CD4-positive, alpha-beta memory T cell (primary cell): Measurements from ENCODE around the gene KISS1R. TPM values are rescaled to one million over a fixed set of nuclear protein-coding genes. Genes with fewer than 3 reads are reported as not detected.

Source experiments
- CTCF ChIA-PET: fragments of 350-600 bp; sonication (Branson Sonifier 250); formaldehyde crosslinking; loops from one replicate; lab custom pipeline; 2021; ENCODE audit warnings: inconsistent platforms; ENCODE audit not compliant: partially characterized antibody; lab: Charles Lee
- POLR2A ChIA-PET: fragments of 350-600 bp; sonication (Branson Sonifier 250); formaldehyde crosslinking; loops from one replicate; lab custom pipeline; 2021; ENCODE audit not compliant: partially characterized antibody; lab: Charles Lee
- DNase-seq, 5 donors: peaks; one replicate each; pipeline versions ENCODE4 v3.0.0 to v3.0.0-alpha.2; 2020 to 2022; ENCODE audit warnings: mixed read lengths in 1 of 5
- H3K27ac ChIP-seq: one replicate; pipeline ENCODE4 v1.7.0; 2013; ENCODE audit warnings: low read depth, low read length
- H3K27me3 ChIP-seq: 2 replicates; pipeline ENCODE4 v1.7.0; 2013; ENCODE audit warnings: mild to moderate bottlenecking, low read length, moderate library complexity; ENCODE audit not compliant: insufficient read depth
- H3K36me3 ChIP-seq: 2 replicates; pipeline ENCODE4 v1.7.0; 2013; ENCODE audit warnings: mild to moderate bottlenecking, low read length, moderate library complexity; ENCODE audit not compliant: insufficient read depth
- H3K4me1 ChIP-seq: 2 replicates; pipeline ENCODE4 v1.7.0; 2013; ENCODE audit warnings: mild to moderate bottlenecking, low read length, moderate library complexity; ENCODE audit not compliant: insufficient read depth
- H3K4me3 ChIP-seq, 2 donors: one replicate each; pipeline ENCODE4 v1.7.0; 2013; ENCODE audit warnings: low read length in 2 of 2, mild to moderate bottlenecking in 1 of 2
- H3K9me3 ChIP-seq, 2 donors: one replicate each; pipeline ENCODE4 v1.7.0; 2013; ENCODE audit warnings: low read length in 2 of 2, control low read depth in 1 of 2; ENCODE audit not compliant: control insufficient read depth in 1 of 2
- H3K27ac Mint-ChIP-seq, 7 donors: one replicate each; pipeline ENCODE4 v1.8.0; 2020 to 2021; ENCODE audit warnings: mixed read lengths in 7 of 7, mild to moderate bottlenecking in 6 of 7, inconsistent platforms in 3 of 7, moderate library complexity in 3 of 7
- H3K27me3 Mint-ChIP-seq, 2 donors: one replicate each; pipeline ENCODE4 v1.8.0; 2020 to 2021; ENCODE audit warnings: mixed read lengths in 2 of 2
- H3K36me3 Mint-ChIP-seq, 2 donors: one replicate each; pipeline ENCODE4 v1.8.0; 2020 to 2021; ENCODE audit warnings: mixed read lengths in 2 of 2, inconsistent platforms in 1 of 2, mild to moderate bottlenecking in 1 of 2
- H3K4me1 Mint-ChIP-seq, 4 donors: one replicate each; pipeline ENCODE4 v1.8.0; 2020 to 2021; ENCODE audit warnings: mixed read lengths in 4 of 4, mild to moderate bottlenecking in 1 of 4
- H3K4me3 Mint-ChIP-seq, 8 donors: one replicate each; pipeline ENCODE4 v1.8.0; 2020 to 2021; ENCODE audit warnings: mixed read lengths in 8 of 8, mild to moderate bottlenecking in 7 of 8, moderate library complexity in 6 of 8, inconsistent platforms in 3 of 8
- H3K9me3 Mint-ChIP-seq, 8 donors: one replicate each; pipeline ENCODE4 v1.8.0; 2020 to 2021; ENCODE audit warnings: mixed read lengths in 8 of 8, mild to moderate bottlenecking in 5 of 8, inconsistent platforms in 3 of 8, moderate library complexity in 1 of 8
- intact Hi-C: fragments of 100-400 bp; cut with micrococcal nuclease; formaldehyde crosslinking; loops from one replicate; pipeline ENCODE4 v1.15.1; 2023
- polyA plus RNA-seq, 2 donors: library from polyadenylated mRNA; unstranded; fragments of 300-500 nt; fragmentation: Illumina TruSeq; gene quantifications; one replicate each; pipeline ENCODE4 v1.2.3, GENCODE V29; 2021
- total RNA-seq, 2 experiments: library from RNA; stranded (reverse); gene quantifications; one replicate each; pipeline ENCODE4 v1.2.3, GENCODE V29; 2021

Gene KISS1R
- total and polyA plus RNA-seq, 4 experiments from 2014 or later, result 0.59 to 1.2 (median 0.69) TPM

DNA sequence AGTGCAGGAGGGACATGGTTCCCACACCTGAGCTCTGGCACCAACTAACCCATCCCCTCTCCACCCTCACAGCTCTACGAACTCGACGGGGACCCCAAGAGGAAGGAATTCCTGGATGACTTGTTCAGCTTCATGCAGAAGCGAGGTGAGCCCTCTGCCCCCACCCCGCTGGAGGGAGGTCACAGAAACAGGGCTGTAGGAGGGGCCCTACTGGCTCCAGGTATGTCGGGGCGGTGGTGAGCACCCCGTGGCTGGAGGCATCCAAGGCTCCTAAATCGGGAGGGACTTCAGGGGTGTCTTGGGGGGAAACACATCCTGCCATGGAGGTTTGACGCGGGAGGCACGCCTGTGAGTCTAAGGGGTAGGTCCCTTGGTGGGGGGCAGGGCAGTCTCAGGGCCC lies 42.9 kb downstream of the KISS1R start:
- no peaks in the 10 kb centered on the region for H3K4me1 ChIP-seq
- POLR2A ChIA-PET, result interaction anchor here (0.6 kb wide), 1 partner anchor 66 kb away, joined by 3 read pairs; no protein-coding TSS in a partner anchor
- no peaks in the 10 kb centered on the region for H3K36me3 ChIP-seq
- H3K27me3 ChIP-seq, result no peaks in the 10 kb centered on the region
- no peak overlapping the region for H3K27ac ChIP-seq
- Mint-ChIP-seq H3K4me3 (no peak overlapping the region), H3K36me3 (peaks cover under 1 to 1% of the 10 kb centered on the region in 2 donors), H3K9me3 (peaks cover 0 to under 1% (median 0%) of the 10 kb centered on the region in 8 donors), H3K27me3 (no peaks in the 10 kb centered on the region), H3K4me1 (peaks cover 0 to 2% (median under 1%) of the 10 kb centered on the region in 4 donors), H3K27ac (no peak overlapping the region)
- H3K4me3 ChIP-seq, result no peak overlapping the region
- peak in 1 of 5 donors; percentile 5 for DNase-seq
- no peaks in the 10 kb centered on the region for H3K9me3 ChIP-seq
- CTCF ChIA-PET, result no interaction called here
- intact Hi-C loops, result no loop called here

DNA sequence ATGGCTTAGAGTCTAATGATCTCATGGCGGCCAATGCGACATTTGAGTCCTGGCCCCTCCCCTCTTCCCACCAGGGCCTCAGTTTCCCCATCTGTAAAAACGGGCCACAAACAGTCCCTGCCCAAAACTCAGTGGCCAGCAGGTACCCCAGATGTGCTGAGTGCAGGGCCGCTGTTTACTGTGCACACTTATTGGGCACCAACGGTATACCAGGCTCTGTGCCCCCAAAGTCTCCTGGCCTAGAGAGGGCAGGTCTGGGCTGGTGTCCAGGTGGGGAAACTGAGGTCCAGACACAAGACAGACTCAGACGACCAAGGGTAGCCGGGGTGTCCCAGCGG lies 43.4 kb downstream of the KISS1R start:
- no peak overlapping the region for H3K27ac Mint-ChIP-seq
- peaks cover 0 to 5% (median 2%) of the 10 kb centered on the region in 4 donors for H3K4me1 Mint-ChIP-seq
- no peak overlapping the region for H3K4me3 Mint-ChIP-seq
- Histone ChIP-seq H3K36me3 (no peaks in the 10 kb centered on the region), H3K9me3 (no peaks in the 10 kb centered on the region), H3K27me3 (no peaks in the 10 kb centered on the region), H3K4me3 (no peak overlapping the region), H3K27ac (no peak overlapping the region), H3K4me1 (no peaks in the 10 kb centered on the region)
- peaks cover 0 to 2% (median 0%) of the 10 kb centered on the region in 8 donors for H3K9me3 Mint-ChIP-seq
- DNase-seq, result peak in 1 of 5 donors; percentile 27
- ChIA-PET CTCF (no interaction called here), POLR2A (no interaction called here)
- intact Hi-C loops, result no loop called here
- no peaks in the 10 kb centered on the region for H3K27me3 Mint-ChIP-seq
- H3K36me3 Mint-ChIP-seq, result peaks cover 3 to 5% of the 10 kb centered on the region in 2 donors

DNA sequence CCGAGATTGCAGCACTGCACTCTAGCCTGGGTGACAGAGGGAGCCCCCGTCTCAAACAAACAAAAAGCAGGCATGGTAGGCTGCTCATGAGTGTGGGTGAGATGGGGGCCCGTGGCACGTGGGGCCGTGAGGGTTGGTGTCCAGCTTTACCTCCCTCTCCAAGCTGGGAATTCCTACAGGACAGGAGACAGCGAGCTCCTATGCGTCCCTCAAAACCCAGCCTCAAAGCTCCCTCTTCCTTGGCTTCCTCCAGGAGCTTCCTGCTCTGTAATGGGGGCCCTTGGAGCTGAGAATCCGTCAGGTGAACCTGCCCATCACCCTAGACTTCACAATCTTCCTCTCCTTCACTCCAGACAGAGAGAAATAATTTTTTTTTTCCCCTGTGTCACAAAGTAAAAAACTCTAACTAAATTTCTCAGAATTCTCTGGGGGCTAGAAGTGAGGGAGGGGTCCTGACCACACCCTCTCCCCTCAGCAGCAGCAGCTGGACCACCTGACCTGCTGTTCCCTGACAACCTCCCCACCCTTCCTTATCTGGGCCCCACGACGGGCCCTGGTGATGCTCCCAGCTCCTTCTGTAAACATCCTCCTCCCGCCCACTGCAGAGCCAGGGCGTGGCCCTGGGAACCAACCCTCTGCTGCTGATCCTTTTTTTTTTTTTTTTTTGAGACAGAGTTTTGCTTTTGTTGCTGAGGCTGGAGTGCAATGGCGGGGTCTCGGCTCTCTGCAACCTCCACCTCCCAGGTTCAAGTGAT lies 44.9 kb downstream of the KISS1R start:
- Mint-ChIP-seq H3K9me3 (peaks cover 0 to 2% (median 0%) of the 10 kb centered on the region in 8 donors), H3K27me3 (no peaks in the 10 kb centered on the region)

DNA sequence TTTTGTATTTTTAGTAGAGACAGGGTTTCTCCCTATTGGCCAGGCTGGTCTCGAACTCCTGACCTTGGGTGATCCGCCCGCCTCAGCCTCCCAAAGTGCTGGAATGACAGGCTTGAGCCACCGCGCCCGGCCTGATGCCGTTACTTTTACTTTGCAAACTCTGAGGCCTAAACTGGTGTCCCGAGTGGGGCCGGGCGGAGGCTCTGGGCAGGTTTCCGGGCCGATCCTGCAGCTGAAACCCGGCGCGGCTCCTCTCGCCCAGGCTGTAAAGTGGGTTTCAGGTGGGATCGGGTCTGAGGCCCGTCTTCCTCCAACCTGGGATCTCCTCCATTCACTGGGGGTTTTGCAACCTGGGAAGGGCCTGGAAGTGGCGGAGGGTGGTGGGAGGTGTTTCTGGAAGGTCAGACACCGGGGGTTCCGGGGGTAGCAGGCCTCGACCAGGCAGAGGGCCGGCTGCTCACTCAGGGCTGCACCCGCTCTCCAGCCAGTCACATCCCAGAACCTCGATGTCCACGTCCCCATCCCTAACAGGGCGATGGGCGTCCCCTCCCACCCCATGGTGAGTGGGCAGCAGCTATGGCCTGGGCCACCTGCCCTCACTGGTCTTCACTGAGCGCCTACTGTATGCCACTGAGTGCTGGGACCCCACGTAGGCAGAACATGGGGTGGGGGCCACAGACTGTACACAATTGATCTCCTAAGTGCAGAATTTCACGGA lies 45.7 kb downstream of the KISS1R start:
- Mint-ChIP-seq H3K27ac (peak overlapping the region in 1 of 7 donors; percentile 47), H3K36me3 (peaks cover 9% of the 10 kb centered on the region in 2 donors), H3K4me3 (no peak overlapping the region), H3K9me3 (peaks cover 0 to 2% (median 0%) of the 10 kb centered on the region in 8 donors), H3K27me3 (no peaks in the 10 kb centered on the region), H3K4me1 (peaks cover 0 to 5% (median 2%) of the 10 kb centered on the region in 4 donors)
- Histone ChIP-seq H3K4me3 (no peak overlapping the region), H3K9me3 (no peaks in the 10 kb centered on the region), H3K27me3 (no peaks in the 10 kb centered on the region), H3K27ac (no peak overlapping the region), H3K4me1 (no peaks in the 10 kb centered on the region), H3K36me3 (no peaks in the 10 kb centered on the region)
- POLR2A ChIA-PET, result no interaction called here
- peak in 1 of 5 donors; percentile 26 for DNase-seq
- CTCF ChIA-PET, result no interaction called here
- intact Hi-C loops, result no loop called here

More for the DNA sequence above, 44.9 kb downstream of the KISS1R start:
- no peak overlapping the region for H3K27ac ChIP-seq
- DNase-seq, result peak in 1 of 5 donors; percentile 13
- Mint-ChIP-seq H3K4me1 (peaks cover 0 to 5% (median 2%) of the 10 kb centered on the region in 4 donors), H3K36me3 (peaks cover 5% of the 10 kb centered on the region in 2 donors), H3K4me3 (no peak overlapping the region), H3K27ac (peak overlapping the region in 3 of 7 donors; percentile 47 to 79 (median 53))
- ChIA-PET POLR2A (interaction anchor here (0.6 kb wide), 1 partner anchor 222 kb away, joined by 3 read pairs; no protein-coding TSS in a partner anchor), CTCF (no interaction called here)
- intact Hi-C loops, result no loop called here
- no peaks in the 10 kb centered on the region for H3K4me1 ChIP-seq
- H3K9me3 ChIP-seq, result no peaks in the 10 kb centered on the region
- no peak overlapping the region for H3K4me3 ChIP-seq
- no peaks in the 10 kb centered on the region for H3K27me3 ChIP-seq
- no peaks in the 10 kb centered on the region for H3K36me3 ChIP-seq

DNA sequence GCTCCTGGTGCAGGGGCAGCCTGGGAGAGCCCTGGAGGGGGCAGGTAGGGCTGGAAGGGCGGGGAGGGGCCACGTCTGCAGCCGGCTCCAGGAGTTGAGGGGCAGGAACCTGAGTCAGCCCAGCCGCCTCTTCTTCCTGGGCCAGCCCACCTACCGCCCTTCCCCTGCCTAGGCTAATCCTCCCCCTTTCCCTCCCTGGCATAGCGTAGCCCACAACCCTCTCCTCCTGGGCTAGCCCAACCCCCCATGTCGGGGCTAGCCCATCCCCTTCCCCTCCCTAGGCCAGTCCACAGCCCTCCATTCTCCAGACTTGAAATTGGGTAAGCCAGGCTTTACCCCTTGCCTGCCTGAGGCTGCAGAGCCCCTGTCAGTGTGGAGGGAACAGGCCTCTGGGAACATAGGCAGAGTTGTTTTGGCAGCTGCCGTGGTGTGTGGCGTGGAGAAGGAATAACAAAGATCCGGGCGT lies 46.4 kb downstream of the KISS1R start:
- Histone ChIP-seq H3K27ac (no peak overlapping the region), H3K4me1 (no peaks in the 10 kb centered on the region), H3K36me3 (peaks cover 3% of the 10 kb centered on the region), H3K4me3 (no peak overlapping the region), H3K27me3 (no peaks in the 10 kb centered on the region), H3K9me3 (no peaks in the 10 kb centered on the region)
- ChIA-PET CTCF (no interaction called here), POLR2A (no interaction called here)
- no peak overlapping the region for H3K4me3 Mint-ChIP-seq
- intact Hi-C loops, result no loop called here
- peaks cover 0 to 2% (median 0%) of the 10 kb centered on the region in 8 donors for H3K9me3 Mint-ChIP-seq
- no peak overlapping the region for H3K27ac Mint-ChIP-seq
- peak in 1 of 5 donors; percentile 5 for DNase-seq
- H3K27me3 Mint-ChIP-seq, result no peaks in the 10 kb centered on the region
- peaks cover 14% of the 10 kb centered on the region in 2 donors for H3K36me3 Mint-ChIP-seq
- peaks cover 0 to 5% (median 2%) of the 10 kb centered on the region in 4 donors for H3K4me1 Mint-ChIP-seq

DNA sequence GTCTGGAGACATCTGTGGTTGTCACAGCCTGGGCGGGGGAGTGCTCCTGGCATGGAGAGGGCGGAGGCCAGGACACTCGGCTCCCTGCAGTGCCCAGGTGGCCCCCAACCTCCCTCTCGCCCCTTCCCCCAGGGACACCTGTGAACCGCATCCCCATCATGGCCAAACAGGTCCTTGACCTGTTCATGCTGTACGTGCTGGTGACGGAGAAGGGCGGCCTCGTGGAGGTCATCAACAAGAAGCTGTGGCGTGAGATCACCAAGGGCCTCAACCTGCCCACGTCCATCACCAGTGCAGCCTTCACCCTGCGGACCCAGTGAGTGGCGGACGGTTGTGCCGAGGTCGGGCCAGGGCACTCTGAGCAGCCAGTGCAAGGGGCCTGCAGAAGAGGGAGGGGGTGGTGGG lies 47.0 kb downstream of the KISS1R start:
- CTCF ChIA-PET, result no interaction called here
- Histone ChIP-seq H3K4me1 (no peaks in the 10 kb centered on the region), H3K36me3 (peaks cover 4% of the 10 kb centered on the region), H3K9me3 (no peaks in the 10 kb centered on the region), H3K27ac (no peak overlapping the region), H3K4me3 (no peak overlapping the region), H3K27me3 (no peaks in the 10 kb centered on the region)
- Mint-ChIP-seq H3K27ac (no peak overlapping the region), H3K27me3 (no peaks in the 10 kb centered on the region), H3K36me3 (peaks cover 15 to 16% of the 10 kb centered on the region in 2 donors), H3K9me3 (peaks cover 0 to 2% (median 0%) of the 10 kb centered on the region in 8 donors), H3K4me3 (no peak overlapping the region), H3K4me1 (peaks cover 0 to 5% (median 2%) of the 10 kb centered on the region in 4 donors)
- intact Hi-C loops, result no loop called here
- no peak for DNase-seq
- POLR2A ChIA-PET, result no interaction called here
